Stimulated activated CD8-positive, alpha-beta memory T cell treated with anti-CD3 and anti-CD28 coated beads, Interleukin-7, amount 100 ng/mL, for 24 hours (primary cell): Measurements from ENCODE around the gene AACS.
"Not testable (repeated sequence)": the region's sequence is repeated elsewhere in the genome, so short reads cannot be mapped to it uniquely, and the experiment has no call there.

Experiments
- DNase-seq: peaks from one replicate; pipeline ENCODE4 v3.0.0-alpha.2; 2020; ENCODE audit warnings: low read depth

The AACS gene

GRCh38 chr12:125125271-125125670 is 60.0 kb downstream of the AACS start:
- DNase-seq, result no peak

- DNase-seq, result no peak
Observed at GRCh38 chr12:125128439-125129178, 63.4 kb downstream of the AACS start.

- no peak for DNase-seq
Observed at GRCh38 chr12:125129179-125129571, 63.9 kb downstream of the AACS start.

GRCh38 chr12:125129591-125130255 is 64.5 kb downstream of the AACS start:
- no peak for DNase-seq

GRCh38 chr12:125131958-125132357 is 66.7 kb downstream of the AACS start:
- DNase-seq, result no peak

GRCh38 chr12:125132698-125133400 is 67.6 kb downstream of the AACS start:
- no peak for DNase-seq

- DNase-seq, result no peak
Observed at GRCh38 chr12:125133616-125134015, 68.4 kb downstream of the AACS start.

GRCh38 chr12:125134576-125134975 is 69.3 kb downstream of the AACS start:
- no peak for DNase-seq

- no peak for DNase-seq
Observed at GRCh38 chr12:125135906-125136305, 70.7 kb downstream of the AACS start.

GRCh38 chr12:125136702-125137101 is 71.5 kb downstream of the AACS start:
- no peak for DNase-seq

GRCh38 chr12:125137766-125138344 is 72.6 kb downstream of the AACS start:
- no peak for DNase-seq

- DNase-seq, result no peak
Observed at GRCh38 chr12:125140279-125141209, 75.3 kb downstream of the AACS start.

GRCh38 chr12:125141210-125141573 is 76.0 kb downstream of the AACS start:
- not testable (repeated sequence) for DNase-seq

GRCh38 chr12:125142601-125143000 is 77.4 kb downstream of the AACS start:
- DNase-seq, result no peak

- no peak for DNase-seq
Observed at GRCh38 chr12:125143491-125143890, 78.3 kb downstream of the AACS start.

- no peak for DNase-seq
Observed at GRCh38 chr12:125145196-125145595, 80.0 kb downstream of the AACS start.

- DNase-seq, result no peak
Observed at GRCh38 chr12:125148316-125148715, 83.1 kb downstream of the AACS start.

- DNase-seq, result no peak
Observed at GRCh38 chr12:125149160-125150108, 84.2 kb downstream of the AACS start.

- no peak for DNase-seq
Observed at GRCh38 chr12:125151284-125151683, 86.0 kb downstream of the AACS start.

- DNase-seq, result no peak
Observed at GRCh38 chr12:125152463-125152862, 87.2 kb downstream of the AACS start.

GRCh38 chr12:125155366-125155765 is 90.1 kb downstream of the AACS start:
- no peak for DNase-seq
